Endothelial cell of umbilical vein (primary cell): ENCODE measurements around the gene LARP1. TPM values are rescaled to one million over a fixed set of nuclear protein-coding genes. Genes with fewer than 3 reads are reported as not detected.

ENCODE experiments used
- BruUV-seq: library from RNA; stranded (reverse); fragments of 400-500 nt; replicated peaks from 2 replicates; lab custom pipeline; 2021; lab: Mats Ljungman, UMichigan
- CTCF ChIA-PET: fragments of 300-600, 350-600 bp; sonication (Branson Sonifier 250); formaldehyde crosslinking; loops from one replicate; lab custom pipeline; 2021; ENCODE audit warnings: antibody characterized with exemption, inconsistent platforms; lab: Charles Lee
- POLR2A ChIA-PET: fragments of 300-600, 350-600 bp; sonication (Branson Sonifier 250); formaldehyde crosslinking; loops from one replicate; lab custom pipeline; 2021; ENCODE audit warnings: antibody characterized with exemption, inconsistent platforms; lab: Charles Lee
- DNase-seq: peaks from one replicate; pipeline ENCODE4 v3.0.0-alpha.2; 2011; ENCODE audit warnings: low read depth, low spot score
- FAIRE-seq: peaks from 2 replicates; lab custom pipeline; 2011; peaks lifted over from hg19 to GRCh38; lab: Jason Lieb, UNC
- H2AFZ ChIP-seq: 2 replicates; pipeline ENCODE4 v1.6.0; 2012; ENCODE audit warnings: low read depth, low read length, control low read depth, inconsistent platforms
- H3K27ac ChIP-seq: 2 replicates; pipeline ENCODE4 v1.5.1; 2011; ENCODE audit warnings: low read depth, mild to moderate bottlenecking, control low read depth, low read length, moderate library complexity; ENCODE audit not compliant: insufficient read depth
- H3K27me3 ChIP-seq, 2 experiments: 2 replicates each; pipeline versions ENCODE4 v1.6.0 to v1.6.1; 2011; ENCODE audit warnings: low read length in 2 of 2, mixed read lengths in 1 of 2; ENCODE audit not compliant: control insufficient read depth in 2 of 2, insufficient read depth in 2 of 2
- H3K36me3 ChIP-seq, 2 experiments: 2 replicates in 1 of 2; 3 replicates in 1 of 2; pipeline ENCODE4 v1.5.1; 2011; ENCODE audit warnings: low read length in 2 of 2, mild to moderate bottlenecking in 1 of 2, moderate library complexity in 1 of 2; ENCODE audit not compliant: control insufficient read depth in 2 of 2, insufficient read depth in 2 of 2; ENCODE audit errors: extremely low read depth in 1 of 2
- H3K4me1 ChIP-seq: 3 replicates; pipeline ENCODE4 v1.5.1; 2011; ENCODE audit warnings: mild to moderate bottlenecking, low read length; ENCODE audit not compliant: control insufficient read depth, insufficient read depth; ENCODE audit errors: extremely low read depth
- H3K4me2 ChIP-seq: 2 replicates; pipeline ENCODE4 v1.6.1; 2011; ENCODE audit warnings: low read length, control low read depth, mixed read lengths; ENCODE audit not compliant: insufficient read depth
- H3K4me3 ChIP-seq, 3 experiments: fragments of 200-600 bp in 1 of 3; sonication (generic), shearing (Covaris generic) in 1 of 3; replicated peaks in 1 of 3; 2 replicates each; pipeline ENCODE4 v1.5.1; 2011 to 2016; ENCODE audit warnings: control low read depth in 3 of 3, low read length in 3 of 3, mild to moderate bottlenecking in 2 of 3, inconsistent platforms in 1 of 3, low read depth in 1 of 3, moderate library complexity in 1 of 3; ENCODE audit not compliant: insufficient read depth in 1 of 3
- H3K79me2 ChIP-seq: 2 replicates; pipeline ENCODE4 v1.6.0; 2012; ENCODE audit warnings: low read length, inconsistent platforms; ENCODE audit not compliant: control insufficient read depth, insufficient read depth
- H3K9ac ChIP-seq: replicated peaks from 2 replicates; pipeline ENCODE3; 2011; ENCODE audit warnings: low read length, control low read depth; ENCODE audit not compliant: insufficient read depth; ENCODE audit errors: extremely low read depth
- H3K9me1 ChIP-seq: replicated peaks from 3 replicates; pipeline ENCODE4 v1.6.0; 2011; ENCODE audit warnings: mild to moderate bottlenecking, low read length; ENCODE audit not compliant: control insufficient read depth, insufficient read depth; ENCODE audit errors: extremely low read depth
- H3K9me3 ChIP-seq: replicated peaks from 2 replicates; pipeline ENCODE4 v1.5.1; 2012; ENCODE audit warnings: low read length, inconsistent platforms; ENCODE audit not compliant: control insufficient read depth, insufficient read depth
- H4K20me1 ChIP-seq: replicated peaks from 2 replicates; pipeline ENCODE3; 2011; ENCODE audit warnings: mild to moderate bottlenecking, low read length; ENCODE audit not compliant: control insufficient read depth, insufficient read depth; ENCODE audit errors: extremely low read depth
- CTCF ChIP-seq, 2 donors: IDR thresholded peaks; 1 replicate in 1 of 2; 2 replicates in 1 of 2; pipeline ENCODE4 v1.5.1; 2011; ENCODE audit warnings: low read length in 2 of 2, mild to moderate bottlenecking in 2 of 2, moderate library complexity in 2 of 2, control low read depth in 1 of 2, inconsistent platforms in 1 of 2, low read depth in 1 of 2; ENCODE audit not compliant: insufficient read depth in 1 of 2; ENCODE audit errors: extremely low read depth in 1 of 2
- EZH2 ChIP-seq: IDR thresholded peaks from 2 replicates; pipeline ENCODE4 v1.6.1; 2012; ENCODE audit warnings: borderline replicate concordance, low read depth, mild to moderate bottlenecking, moderate library complexity, low read length, inconsistent platforms; ENCODE audit not compliant: severe bottlenecking
- FOS ChIP-seq: IDR thresholded peaks from 2 replicates; pipeline ENCODE4 v1.6.1; 2011; ENCODE audit warnings: mild to moderate bottlenecking, low read length, moderate library complexity, borderline replicate concordance; ENCODE audit not compliant: insufficient read depth
- GATA2 ChIP-seq: IDR thresholded peaks from 2 replicates; pipeline ENCODE4 v1.7.0; 2011; ENCODE audit warnings: low read depth, mild to moderate bottlenecking, moderate library complexity, mixed read lengths, low read length; ENCODE audit not compliant: insufficient read length, insufficient read depth
- JUN ChIP-seq: IDR thresholded peaks from 2 replicates; pipeline ENCODE4 v1.6.1; 2011; ENCODE audit warnings: borderline replicate concordance, low read depth; ENCODE audit not compliant: insufficient read length, insufficient read depth
- MAX ChIP-seq: IDR thresholded peaks from 2 replicates; pipeline ENCODE4 v1.6.1; 2011; ENCODE audit not compliant: insufficient read depth, insufficient read length
- MYC ChIP-seq: IDR thresholded peaks from one replicate; pipeline ENCODE4 v1.6.1; 2011; ENCODE audit warnings: mild to moderate bottlenecking, low read depth, low read length
- POLR2A ChIP-seq: IDR thresholded peaks from 2 replicates; pipeline ENCODE4 v1.6.1; 2012; ENCODE audit warnings: low read depth, mild to moderate bottlenecking, control low read depth, low read length
- POLR2AphosphoS5 ChIP-seq: IDR thresholded peaks from 2 replicates; pipeline ENCODE4 v1.6.1; 2012; ENCODE audit warnings: low read depth, mild to moderate bottlenecking, control low read depth, low read length, moderate library complexity; ENCODE audit not compliant: insufficient read depth
- dilution Hi-C: fragments of 300-500 bp; cut with MboI; formaldehyde crosslinking; loops from one replicate; pipeline ENCODE4 v1.15.0; 2019; ENCODE audit warnings: low sequenced_read_pairs; ENCODE audit not compliant: extremely low pct_ligation_motif_present
- intact Hi-C: fragments of 100-400 bp; cut with micrococcal nuclease; formaldehyde crosslinking; loops from one replicate; pipeline ENCODE4 v1.10.0; 2022
- polyA plus RNA-seq, 4 experiments: library from polyadenylated mRNA; depleted of rRNA in 3 of 4; stranded (reverse) in 3 of 4; unstranded in 1 of 4; fragments of >200 nt; gene quantifications; 2 replicates each; pipeline versions ENCODE4 v1.2.1 to v1.2.3, GENCODE V29; 2011 to 2012; ENCODE audit warnings: missing spikeins in 1 of 4
- total RNA-seq: library from RNA; stranded (reverse); gene quantifications from 2 replicates; pipeline ENCODE4 v1.2.3, GENCODE V29; 2021

LARP1 gene
- total and polyA plus RNA-seq, 2 donors (not counting 3 experiments of a cell fraction or from before 2014, with no cell fraction given): 70.4 to 252 TPM

GRCh38 chr5:154783774-154784460, 28.7 kb downstream of the LARP1 start:
- Histone ChIP-seq H3K79me2 (peaks cover 98% of the 10 kb centered on the region), H3K9me1 (peaks cover 3% of the 10 kb centered on the region), H3K27me3 (no peaks in the 10 kb centered on the region), H3K36me3 (no peaks in the 10 kb centered on the region), H3K4me2 (no peak overlapping the region), H3K27ac (no peak overlapping the region), H3K4me3 (no peak overlapping the region), H3K4me1 (peaks cover 7% of the 10 kb centered on the region), H2AFZ (no peak overlapping the region), H4K20me1 (peaks cover 10% of the 10 kb centered on the region), H3K9ac (no peak overlapping the region), H3K9me3 (no peaks in the 10 kb centered on the region)
- DNase-seq (no peak), FAIRE-seq (peak; percentile 55)
- no TSS peak for BruUV-seq
- POLR2A ChIA-PET: no interaction called here
- CTCF ChIA-PET: interaction anchor here (1.2 to 1.5 kb wide), 2 partner anchors 13 to 133 kb away, joined by 3 to 5 read pairs; no protein-coding TSS in a partner anchor
- dilution Hi-C loops (no loop called here), intact Hi-C loops (no loop called here)
- TF ChIP-seq POLR2A: no peak
- TF ChIP-seq MYC: no peak

GRCh38 chr5:154784856-154785255, 29.7 kb downstream of the LARP1 start:
- Histone ChIP-seq H3K4me3 (no peak overlapping the region), H3K9me3 (no peaks in the 10 kb centered on the region), H3K27me3 (no peaks in the 10 kb centered on the region), H3K4me2 (no peak overlapping the region), H2AFZ (no peak overlapping the region), H3K27ac (no peak overlapping the region), H4K20me1 (peaks cover 10% of the 10 kb centered on the region), H3K9me1 (peaks cover 3% of the 10 kb centered on the region), H3K4me1 (peaks cover 7% of the 10 kb centered on the region), H3K36me3 (no peaks in the 10 kb centered on the region), H3K9ac (no peak overlapping the region), H3K79me2 (peaks cover 94% of the 10 kb centered on the region)
- dilution Hi-C loops: no loop called here
- TF ChIP-seq GATA2 (no peak), POLR2AphosphoS5 (no peak), MYC (no peak), JUN (no peak), CTCF (IDR thresholded peaks at IDR 0.05; ENCODE audit: extremely low read depth in 1 of 2, insufficient read depth in 1 of 2, low read depth in 1 of 2, low read length in 2 of 2) (no peak), MAX (no peak), FOS (no peak), EZH2 (no peak), POLR2A (no peak)
- ChIA-PET CTCF (interaction anchor here (1.2 to 1.5 kb wide), 2 partner anchors 14 to 134 kb away, joined by 3 to 5 read pairs; no protein-coding TSS in a partner anchor), POLR2A (no interaction called here)
- DNase-seq (no peak), FAIRE-seq (no peak)
- no TSS peak for BruUV-seq
- intact Hi-C loops: no loop called here
